Stimulated activated CD8-positive, alpha-beta memory T cell treated with anti-CD3 and anti-CD28 coated beads, Interleukin-15, amount 100 ng/mL, for 4 hours (primary cell): ENCODE data around the gene FHOD3.

Experiments used
- DNase-seq, 2 donors: peaks; one replicate each; pipeline ENCODE4 v3.0.0-alpha.2; 2020; ENCODE audit warnings: low read depth in 2 of 2

Gene FHOD3

DNA sequence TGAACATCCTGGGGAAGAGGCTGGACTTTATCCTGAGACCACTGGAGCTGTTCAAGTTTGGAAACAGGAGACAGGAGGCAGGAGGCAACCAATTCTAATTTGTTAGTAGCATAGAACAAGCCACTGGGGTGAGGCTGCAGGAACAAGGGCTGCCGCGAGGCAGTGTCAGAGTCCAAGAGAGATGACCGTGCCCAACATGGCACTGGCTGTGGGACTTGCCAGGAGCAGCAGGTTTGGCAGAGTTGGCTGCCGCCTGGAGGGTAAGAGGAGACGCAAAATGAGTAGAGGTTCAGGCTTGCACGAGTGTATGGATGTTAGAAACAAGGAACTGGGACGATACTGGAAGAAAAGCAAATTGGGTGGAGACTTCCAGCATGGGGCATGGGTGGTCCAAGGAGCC lies 362.8 kb downstream of the FHOD3 start:
- no peak for DNase-seq

DNA sequence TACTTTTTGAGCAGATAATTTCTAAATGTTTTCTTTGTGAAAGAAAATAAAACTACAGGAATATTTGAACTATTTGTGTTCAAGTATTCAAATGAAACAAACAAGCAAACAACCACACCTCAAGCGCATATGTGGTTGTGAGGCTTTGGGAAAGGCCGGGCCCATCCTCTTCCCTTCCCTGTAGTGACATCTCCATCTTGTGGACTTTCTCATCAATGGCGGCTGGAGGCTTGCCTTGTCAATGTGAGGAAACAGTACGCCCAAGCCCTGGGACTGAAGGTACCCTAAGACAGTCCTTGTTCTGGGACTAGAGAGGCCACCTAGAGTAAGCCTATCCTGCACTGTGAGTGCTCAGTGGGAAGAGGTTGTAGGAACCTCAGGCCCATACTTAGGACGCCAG lies 364.5 kb downstream of the FHOD3 start:
- no peak for DNase-seq

DNA sequence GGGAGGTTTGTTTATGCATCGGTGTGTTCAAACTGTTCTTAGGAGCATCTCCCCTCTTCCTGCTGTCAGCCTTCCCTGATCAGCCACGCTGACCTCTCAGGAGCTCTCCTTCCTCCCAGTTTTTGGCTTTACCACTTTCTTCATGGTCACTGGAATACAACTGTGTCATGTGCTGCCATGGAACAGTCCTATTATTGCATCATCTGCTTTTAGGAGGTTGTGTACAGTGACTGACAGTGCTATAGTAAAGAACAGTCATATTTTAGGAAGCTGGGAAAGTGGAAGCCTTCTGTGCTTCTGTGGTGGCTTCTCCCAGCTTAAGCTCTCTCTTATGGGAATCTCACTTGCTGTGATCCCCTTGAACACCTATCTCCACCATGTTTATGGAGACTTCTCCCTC lies 365.8 kb downstream of the FHOD3 start:
- no peak for DNase-seq

DNA sequence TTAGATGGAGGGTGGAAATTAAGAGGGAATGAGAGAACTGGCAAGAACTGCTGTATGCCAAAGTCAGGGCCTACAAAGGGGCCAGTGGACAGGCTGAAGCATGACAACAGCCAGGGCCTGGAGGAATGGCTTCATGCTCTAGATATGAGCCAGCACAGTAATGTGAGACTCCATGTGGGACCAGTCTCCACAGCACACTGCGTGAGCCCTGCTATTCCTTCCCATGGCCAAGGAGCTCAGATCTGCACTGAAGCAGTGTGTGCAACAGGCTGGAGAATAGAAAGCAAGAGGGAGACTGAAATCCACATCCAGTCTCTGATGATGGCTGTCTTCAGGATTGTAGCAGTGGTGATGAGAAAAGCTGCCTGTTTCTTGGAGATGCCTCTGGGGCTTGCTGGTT lies 368.4 kb downstream of the FHOD3 start:
- DNase-seq = no peak

DNA sequence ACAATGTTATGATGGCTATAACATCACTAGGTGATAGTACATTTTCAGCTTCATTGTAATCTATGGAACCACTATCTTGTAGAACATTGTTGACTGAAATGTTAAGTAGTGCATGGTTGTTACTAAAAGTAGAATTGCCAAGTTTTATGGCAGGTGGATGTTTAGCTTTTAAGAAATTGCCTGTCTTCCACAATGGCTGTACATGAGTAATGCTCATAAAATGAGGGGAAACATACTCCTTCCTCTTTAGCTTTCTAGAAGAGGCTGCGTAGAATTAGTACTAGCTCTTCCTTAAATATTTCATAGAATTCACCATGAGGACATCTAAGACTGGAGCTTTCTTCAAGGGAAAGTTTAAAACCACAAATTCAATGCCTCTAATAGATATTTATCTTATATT lies 370.3 kb downstream of the FHOD3 start:
- no peak for DNase-seq

DNA sequence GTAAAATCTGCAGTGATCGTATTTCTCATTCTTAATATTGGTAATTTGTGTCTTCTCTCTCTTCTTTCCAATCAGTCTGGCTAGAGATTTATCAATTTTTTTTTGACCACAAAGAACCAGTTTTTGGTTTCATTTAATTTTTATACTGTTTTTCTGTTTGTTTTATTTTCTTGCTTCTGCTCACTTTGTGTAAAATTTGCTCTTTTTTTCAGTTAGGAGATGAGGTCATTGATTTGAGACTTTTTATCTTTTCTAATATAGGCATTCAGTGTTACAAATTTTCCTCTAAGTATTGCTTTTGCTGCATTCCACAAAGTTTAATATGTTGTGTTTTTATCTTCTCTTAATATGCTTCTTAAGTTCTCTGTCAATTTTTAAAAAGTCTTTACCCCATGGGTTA lies 370.8 kb downstream of the FHOD3 start:
- no peak for DNase-seq

DNA sequence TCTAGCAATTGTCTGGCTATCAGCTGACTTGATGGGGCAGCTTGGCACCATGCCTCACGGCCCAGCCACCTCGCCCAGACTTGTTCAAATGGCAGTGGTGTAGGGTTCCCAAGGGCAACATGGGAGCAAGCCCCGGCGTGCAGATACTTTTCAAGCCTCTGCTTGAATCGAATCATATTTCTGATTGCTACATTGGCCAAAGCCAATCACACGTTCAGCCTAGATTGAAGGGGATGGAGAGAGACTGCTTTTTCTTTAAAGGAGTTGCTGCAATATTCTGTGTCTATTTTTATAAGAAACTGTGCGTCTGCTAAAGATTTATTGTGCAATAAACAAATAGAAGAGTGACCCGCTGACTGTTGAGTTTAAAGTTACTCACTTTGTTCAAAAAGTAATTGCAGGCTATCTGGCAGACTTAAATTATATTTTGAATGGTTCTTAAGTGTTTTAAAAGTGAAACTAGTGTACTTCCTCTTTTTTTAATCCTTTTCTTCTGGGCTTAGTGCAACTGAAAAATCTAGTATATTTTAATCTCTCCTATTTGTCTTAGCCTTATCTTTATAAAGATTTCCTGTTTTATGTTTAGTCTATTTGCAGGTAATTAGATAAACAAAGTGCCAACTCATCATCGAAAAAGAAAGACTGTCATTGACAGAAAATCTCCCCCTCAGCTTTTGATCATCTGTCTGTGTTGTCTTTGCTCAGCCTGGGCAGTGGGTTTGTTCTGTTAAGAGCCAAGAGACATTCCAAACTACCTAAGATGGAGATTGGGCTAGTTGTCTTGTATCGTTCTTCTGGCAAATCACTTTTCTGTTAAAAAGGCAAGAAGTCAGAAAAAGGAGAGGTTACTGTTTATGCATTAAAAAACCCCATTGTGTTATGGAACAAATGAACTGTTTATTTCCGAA lies 375.2 kb downstream of the FHOD3 start:
- DNase-seq = no peak

DNA sequence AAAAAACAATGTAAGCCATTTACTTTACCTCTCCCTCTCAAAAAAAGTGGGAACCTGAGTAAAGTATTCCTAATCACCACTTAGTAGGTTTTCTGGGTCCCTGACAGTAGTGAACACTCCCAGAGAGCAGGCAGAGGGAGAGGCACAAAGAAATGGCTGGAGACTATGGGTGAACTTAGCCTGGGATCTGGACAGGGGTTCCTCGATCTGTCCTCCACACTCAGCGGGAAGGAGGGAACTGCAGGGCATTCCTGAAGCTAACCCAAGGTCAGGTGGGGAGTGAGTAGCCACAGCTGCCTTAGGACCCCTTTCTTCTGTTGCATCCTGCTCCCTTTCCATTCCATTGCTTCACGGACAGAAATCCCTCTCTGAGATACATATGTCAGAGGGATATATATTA lies 375.9 kb downstream of the FHOD3 start:
- DNase-seq = no peak

DNA sequence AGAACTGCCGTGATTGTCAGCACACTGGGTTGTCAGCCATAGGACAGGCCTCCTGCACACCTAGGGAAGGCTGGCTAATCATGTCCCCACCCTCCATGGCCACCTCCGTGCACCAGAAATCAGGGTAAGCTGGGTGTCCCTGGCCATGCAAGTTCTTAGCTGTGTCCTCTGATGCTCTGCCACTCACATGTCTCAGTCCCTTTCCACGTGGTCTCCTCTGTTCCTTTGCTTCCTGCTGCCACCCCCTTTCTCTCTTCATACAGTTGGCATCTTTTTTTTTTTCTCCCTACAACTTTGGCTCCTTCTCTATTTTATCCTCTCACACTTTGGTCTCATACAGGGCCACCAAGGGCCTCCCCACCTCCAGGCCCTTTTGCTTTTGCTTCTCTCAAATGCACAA lies 377.6 kb downstream of the FHOD3 start:
- DNase-seq = no peak

DNA sequence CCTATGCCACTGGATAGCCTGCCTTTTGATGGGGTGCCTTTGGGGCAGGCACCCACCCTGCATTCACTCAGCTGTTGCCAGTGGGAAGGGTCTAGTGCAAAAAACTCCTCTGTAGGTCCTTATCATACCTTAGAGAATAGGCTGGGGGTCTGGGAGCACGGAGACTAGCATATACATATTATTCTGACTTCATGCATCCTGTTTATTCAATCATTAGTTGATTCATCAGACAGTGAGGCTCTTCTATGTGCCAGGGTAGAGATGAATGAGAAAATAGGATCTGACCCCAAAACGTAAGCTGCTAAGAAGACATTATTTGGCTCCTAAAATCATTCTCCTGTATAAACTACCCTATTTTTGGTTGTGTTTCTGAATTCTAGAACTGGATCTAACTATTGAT lies 378.0 kb downstream of the FHOD3 start:
- no peak for DNase-seq

DNA sequence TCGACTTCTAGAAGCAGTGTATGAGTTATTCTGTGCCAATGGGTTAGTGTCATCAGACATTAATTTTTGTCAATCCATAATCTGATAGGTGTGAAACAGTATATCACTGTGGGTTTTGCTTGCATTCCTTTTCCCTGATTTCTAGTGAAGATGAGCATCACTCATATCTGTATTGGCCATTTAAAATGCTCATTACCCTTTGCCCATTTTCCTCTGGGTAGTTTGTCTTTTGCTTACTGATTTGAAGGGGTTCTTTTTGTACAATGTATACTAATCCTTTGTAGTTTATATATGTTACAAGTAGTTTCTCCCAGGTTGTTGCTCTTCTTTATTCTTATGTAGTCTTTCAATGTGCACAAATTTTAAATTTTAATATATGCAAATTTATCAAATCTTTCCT lies 379.1 kb downstream of the FHOD3 start:
- DNase-seq = no peak

DNA sequence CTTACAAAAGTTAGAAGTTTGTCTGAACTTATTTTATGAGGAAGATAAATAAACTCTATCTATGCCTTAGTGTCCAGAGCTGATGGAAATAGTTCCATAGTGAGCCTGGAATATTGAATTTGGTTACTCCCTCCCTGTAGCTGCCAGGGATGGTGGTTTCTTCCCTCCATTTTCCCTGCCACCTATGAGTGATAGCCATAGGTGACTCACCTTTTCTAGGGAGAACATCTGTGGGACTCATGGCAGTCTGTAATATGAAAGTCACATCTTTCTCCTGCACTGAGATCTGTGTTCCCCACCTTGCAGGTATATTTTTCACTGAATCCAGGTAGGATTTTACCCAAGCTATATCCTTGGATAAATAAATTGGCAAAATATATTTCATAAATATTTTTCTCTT lies 382.5 kb downstream of the FHOD3 start:
- no peak for DNase-seq

DNA sequence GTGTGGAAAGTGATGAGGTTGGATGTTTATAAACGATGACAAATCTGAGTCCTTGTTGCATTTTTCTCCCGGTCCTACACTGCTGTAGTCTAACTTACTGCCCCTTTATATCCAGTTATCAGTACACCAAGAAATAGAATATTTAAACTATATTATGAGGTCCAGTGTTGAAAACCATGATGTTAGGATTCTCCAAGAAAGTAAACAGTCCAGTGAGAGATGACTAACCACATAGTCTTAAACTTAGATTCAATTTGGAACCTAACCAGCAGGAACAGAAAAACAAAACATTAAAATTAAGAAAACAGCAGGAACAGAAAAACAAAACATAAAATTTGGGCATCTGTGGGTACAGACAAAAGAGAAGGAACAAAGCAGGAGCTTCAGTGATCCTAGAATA lies 388.1 kb downstream of the FHOD3 start:
- no peak for DNase-seq

DNA sequence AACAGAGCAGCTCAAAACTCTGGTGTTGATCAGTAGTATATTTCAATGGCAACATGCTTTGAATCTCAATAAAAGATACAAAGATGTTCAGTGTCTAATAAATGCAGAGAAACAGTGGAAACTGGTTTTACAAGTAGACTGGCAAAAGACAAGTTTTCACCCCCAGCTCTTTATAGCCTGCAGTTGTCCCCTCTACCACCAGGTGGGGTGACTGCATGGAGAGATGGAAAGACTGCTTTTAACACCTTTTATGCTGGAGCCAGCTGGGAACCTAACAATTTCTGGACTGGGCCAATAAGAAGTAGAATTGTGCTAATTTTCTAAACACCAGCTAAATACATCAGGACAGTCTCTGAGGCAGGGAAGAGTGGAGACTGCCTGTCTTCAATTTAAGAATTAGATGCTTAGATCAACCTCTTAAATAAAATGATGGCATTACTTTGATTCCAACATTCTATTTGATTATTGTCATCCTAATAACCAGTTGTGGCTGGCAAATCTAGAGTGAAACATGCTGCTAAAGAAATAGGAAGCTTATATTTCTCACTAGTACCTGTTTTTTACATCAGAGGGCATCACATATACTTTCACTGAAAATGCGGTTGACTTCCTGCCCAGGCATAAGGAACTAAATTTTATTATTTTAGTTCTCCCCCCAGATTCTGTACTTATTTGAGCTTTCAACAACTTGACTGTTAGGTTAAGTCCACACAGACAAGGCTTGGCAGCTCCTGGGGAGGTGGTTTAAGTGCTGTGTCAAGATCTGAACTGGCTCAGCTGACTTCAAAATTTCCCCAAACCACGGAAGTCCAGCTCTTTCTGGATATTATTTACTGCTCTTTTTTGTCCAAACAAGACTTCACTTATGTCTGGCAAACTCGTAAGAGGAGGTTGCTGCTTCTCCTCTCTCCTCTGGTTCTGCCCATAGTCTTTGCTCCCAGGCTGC lies 390.8 kb downstream of the FHOD3 start:
- DNase-seq = no peak

DNA sequence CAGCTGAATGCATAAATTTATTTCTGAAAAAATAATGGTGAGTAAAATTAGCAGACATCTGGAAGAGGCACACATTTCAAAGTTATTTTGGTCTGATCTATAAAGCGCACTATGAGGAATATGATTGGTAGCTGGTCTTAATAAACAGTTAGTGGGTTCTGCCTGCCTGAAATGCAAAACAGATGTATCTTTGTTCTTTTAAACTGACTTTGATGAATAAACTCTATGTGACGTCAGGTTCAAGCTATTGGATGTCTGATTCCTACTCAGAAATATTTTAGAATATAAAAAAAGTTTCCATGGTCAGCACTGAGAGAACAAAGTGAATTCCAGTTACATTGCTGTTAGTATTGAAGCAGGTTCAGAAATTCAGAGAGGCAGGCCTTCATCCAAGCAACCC lies 394.9 kb downstream of the FHOD3 start:
- DNase-seq = no peak

DNA sequence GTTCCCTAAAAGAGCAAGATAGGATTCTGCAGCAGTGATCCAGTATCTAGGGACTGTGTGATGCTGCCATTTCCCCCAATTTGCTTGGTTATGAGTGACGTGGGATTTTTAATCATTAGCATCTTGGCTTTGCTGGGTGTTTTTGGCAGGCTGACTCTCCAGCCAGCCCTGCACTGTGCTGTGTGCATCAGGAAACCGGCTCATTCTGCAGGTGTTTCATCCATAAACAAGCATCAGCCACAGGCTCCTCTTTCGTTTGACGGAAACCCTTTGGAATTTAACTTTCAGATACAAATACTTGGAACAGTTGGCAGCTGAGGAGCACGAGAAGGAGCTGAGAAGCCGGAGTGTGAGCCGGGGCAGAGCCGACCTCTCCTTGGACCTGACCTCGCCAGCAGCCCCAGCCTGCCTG lies 395.4 kb downstream of the FHOD3 start:
- no peak for DNase-seq

DNA sequence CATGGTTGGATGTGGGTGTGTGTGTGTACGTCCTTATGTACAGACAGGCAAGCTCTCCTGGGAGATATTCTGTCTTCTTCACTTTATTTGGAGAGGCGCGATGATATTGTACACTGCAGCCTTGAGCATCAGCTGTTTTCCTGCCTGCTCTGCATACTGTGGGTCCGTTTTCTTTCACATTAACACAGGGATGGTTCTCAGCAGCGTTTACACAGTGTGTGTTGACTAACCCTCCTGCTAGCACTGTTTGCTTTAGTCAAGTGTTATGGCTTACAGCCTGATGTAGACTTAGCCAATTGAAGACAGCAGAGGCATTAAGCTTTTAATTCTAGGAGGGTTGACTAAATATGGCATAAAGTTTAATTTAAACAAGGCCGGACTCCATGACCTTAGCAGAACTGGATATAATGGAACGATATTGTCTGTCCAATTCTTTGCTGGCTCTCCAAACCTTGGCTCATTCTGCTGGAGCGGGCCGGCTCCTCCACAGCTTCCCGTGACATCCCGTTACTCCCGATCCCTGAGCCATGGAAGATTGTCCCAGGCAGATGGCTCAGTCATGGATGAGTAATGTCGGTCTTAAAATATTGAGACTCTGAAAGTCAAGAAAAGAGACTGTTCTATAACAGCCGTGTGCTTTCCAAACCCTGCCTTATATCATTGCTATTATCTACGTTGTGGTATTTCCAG lies 396.6 kb downstream of the FHOD3 start:
- DNase-seq = no peak

DNA sequence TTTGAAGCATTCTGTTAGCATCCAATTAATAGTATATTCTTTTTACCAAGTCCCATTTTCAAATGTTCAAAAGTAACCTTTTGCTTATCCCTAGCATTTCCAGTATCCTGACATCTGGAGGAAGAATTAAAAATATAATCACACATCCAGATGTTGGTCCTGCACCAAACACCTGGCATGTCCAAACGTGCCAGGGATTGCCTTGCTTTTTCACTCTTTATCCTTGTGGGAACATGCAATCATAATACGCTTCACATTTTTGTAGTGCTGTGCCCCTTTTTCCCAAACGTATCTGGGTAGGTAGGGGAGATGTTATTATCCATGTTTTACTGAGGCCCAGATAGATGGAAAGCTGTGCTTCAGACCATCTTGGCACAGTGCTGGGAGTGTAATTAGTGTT lies 398.3 kb downstream of the FHOD3 start:
- no peak for DNase-seq

DNA sequence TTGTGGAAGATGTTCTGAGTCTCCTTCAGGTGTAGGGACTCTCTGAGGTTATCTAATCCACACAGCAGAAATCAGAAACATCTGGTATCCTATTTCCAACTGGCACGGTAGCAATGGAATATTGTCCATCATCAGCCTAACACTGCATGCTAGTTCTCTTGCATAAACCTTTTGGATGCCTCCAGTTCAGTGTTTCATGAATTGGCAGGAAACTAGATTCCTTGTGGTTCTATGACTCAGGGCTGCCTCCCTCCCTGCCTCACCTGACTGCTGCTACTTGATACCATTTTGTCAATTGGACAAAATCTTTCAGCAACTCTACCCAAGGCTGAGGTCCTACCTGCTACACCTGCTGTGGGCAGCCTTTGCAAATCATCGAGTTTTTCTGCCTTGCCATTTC lies 400.4 kb downstream of the FHOD3 start:
- DNase-seq = no peak

DNA sequence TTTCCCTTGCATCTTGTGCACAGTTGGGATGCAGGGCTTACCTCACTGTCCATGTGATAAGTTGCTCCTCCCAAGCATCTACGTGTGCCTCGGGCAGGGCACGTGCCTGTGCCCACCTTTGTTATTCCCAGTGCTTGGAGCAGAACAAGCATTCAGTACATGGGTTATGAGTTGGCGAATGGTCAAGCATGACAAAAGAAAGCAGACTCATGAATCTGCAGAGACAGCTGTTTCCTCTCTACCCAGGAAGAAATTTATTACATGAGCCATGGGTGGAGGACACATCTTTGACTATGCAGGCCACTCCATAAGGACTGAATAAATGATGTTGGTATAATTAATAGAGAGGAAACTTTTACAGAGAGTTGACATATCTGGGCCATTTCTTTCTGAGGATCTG lies 403.4 kb downstream of the FHOD3 start:
- no peak for DNase-seq

DNA sequence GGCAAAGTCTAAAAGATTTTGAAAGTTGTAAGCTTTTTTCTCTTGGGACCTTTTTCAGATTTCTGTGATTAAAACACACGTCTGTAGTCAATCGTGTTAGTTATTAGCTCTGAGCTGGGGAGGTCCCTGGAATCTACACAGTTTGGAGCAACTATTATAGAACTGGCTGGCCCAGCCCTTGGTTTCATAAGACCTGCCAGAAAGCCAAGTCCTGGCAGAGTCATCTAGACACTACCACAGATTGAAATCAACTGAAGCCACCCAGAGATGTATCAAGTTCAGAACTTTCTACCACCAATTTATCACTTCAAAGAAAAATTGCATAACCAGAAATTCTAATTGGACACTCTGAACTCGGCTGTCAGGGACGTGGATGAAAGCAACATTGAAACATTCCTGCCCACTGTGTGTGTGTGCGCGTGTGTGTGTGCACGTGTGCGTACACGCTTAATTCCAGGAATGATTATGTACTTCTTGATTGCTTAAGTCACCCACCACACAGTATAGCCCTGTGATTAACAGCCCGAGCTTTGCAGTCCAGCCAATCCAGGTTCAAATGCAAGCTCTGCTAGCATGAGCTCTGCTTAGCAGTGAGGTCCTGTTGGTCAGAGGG lies 405.0 kb downstream of the FHOD3 start:
- DNase-seq = no peak

DNA sequence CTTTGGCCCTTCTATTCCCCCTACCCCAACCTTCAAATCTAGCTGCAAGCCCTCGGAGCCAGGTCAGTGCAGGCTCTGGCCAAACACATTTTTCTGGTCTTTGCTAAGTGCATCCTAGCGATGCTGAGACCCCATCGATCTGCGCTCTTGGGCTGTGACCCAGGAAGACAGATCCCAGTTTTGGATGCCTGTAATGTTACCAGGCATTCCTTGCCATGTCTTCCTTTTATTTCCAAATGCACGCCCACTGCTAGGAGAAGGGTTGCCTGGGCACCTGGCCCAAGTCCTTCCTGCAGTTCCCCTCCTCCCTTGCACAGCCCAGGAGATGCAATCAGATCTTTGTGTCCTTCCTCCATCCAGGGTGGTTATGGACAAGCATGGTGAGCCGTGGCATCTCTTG lies 406.6 kb downstream of the FHOD3 start:
- DNase-seq = no peak
